ENCODE data around the gene CD74. TPM values are rescaled to one million over a fixed set of nuclear protein-coding genes. Genes with fewer than 3 reads are reported as not detected.

CD74 gene
- total RNA-seq, 4 donors from 2014 or later = 123 to 291 (median 160) TPM

- no peaks in the 10 kb centered on the region for H3K27me3 ChIP-seq
- DNase-seq (no peak), ATAC-seq (no peak)
- H3K4me1 ChIP-seq = no peaks in the 10 kb centered on the region
- intact Hi-C loops (cut with DNase I; ENCODE audit: low total_unique reads) (no loop called here), in situ Hi-C loops (cut with MboI; ENCODE audit: low sequenced_read_pairs in 4 of 4) (no loop called here)
- no peak overlapping the region for H3K4me3 ChIP-seq
- no peaks in the 10 kb centered on the region for H3K9me3 ChIP-seq
- TF ChIP-seq CTCF (IDR thresholded peaks at IDR 0.05 in 4 of 5, conservative IDR thresholded peaks at IDR 0.05 in 1 of 5) (no peak), POLR2A (IDR thresholded peaks at IDR 0.05) (no peak)
- peaks cover 0 to 86% of the 10 kb centered on the region in 2 donors for H3K36me3 ChIP-seq
- H3K27ac ChIP-seq = no peak overlapping the region
Observed at GRCh38 chr5:150396267-150396666, 16.4 kb downstream of the CD74 start.

DNA sequence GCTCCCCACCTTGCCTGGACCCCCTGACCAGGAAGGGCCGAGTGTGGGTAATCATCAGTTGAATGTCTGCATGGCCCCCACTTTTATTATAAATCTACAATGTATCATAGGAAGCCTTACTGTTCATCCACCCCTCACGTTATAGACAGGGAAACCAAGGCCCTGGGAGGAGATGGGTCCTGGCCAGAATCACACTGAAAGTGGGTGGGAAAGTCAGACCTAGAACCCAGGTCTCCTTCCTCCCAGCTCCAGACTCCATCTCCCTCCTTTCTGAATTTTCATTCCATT is 17.1 kb downstream of the CD74 start:
- TF ChIP-seq CTCF (IDR thresholded peaks at IDR 0.05 in 4 of 5, conservative IDR thresholded peaks at IDR 0.05 in 1 of 5) (no peak), POLR2A (IDR thresholded peaks at IDR 0.05) (no peak)

DNA sequence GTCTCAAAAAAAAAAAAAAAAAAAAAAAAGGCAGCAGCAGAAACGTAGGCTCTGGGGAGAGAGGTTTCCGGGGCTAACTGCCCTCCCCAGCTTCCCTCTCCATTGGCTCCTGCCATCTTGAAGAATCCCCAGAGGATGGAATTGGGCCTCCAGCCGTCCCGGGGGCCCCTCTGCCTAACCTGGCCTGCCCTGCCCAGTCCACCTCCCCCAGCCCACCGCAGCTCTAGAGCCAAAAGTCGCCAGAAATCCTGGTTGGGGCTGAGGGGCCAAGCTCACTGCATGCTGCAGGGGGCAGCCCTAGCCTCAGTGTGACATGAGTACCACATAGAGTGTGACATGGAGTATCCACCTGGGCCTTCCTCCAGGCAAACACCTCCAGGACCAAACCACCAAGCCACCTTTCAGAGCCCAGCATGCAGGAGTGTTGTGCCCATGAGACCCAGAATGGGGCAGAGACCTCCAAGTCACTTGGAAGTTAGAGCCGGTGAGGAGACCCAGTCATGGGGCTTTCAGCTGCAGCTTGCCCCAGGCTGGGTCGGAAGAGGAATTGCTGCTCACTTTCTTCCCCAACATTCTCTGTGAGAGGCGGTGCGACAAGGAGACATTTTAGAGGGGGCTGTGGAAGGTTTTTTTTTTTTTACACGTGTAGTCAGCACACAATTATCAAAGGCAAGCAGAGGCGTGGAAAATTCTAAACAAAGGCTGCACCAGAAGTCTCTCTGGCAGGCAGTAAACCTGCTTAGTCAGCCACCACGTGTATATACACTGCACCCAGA is 17.6 kb downstream of the CD74 start:
- ATAC-seq = no peak
- in situ Hi-C loops (cut with MboI; ENCODE audit: low sequenced_read_pairs in 4 of 4) = no loop called here

More for the DNA sequence above, 17.1 kb downstream of the CD74 start:
- Histone ChIP-seq H3K27ac (no peak overlapping the region), H3K36me3 (peaks cover 0 to 92% of the 10 kb centered on the region in 2 donors), H3K4me3 (no peak overlapping the region), H3K4me1 (no peaks in the 10 kb centered on the region), H3K9me3 (no peaks in the 10 kb centered on the region), H3K27me3 (no peaks in the 10 kb centered on the region)
- in situ Hi-C loops (cut with MboI; ENCODE audit: low sequenced_read_pairs in 4 of 4) = no loop called here
- no peak for ATAC-seq
- intact Hi-C loops (cut with DNase I; ENCODE audit: low total_unique reads) = no loop called here
- DNase-seq = no peak

GRCh38 chr5:150394131-150394530 is 18.6 kb downstream of the CD74 start:
- no peaks in the 10 kb centered on the region for H3K27me3 ChIP-seq
- no peak overlapping the region for H3K27ac ChIP-seq
- in situ Hi-C loops (cut with MboI; ENCODE audit: low sequenced_read_pairs in 4 of 4) (no loop called here), intact Hi-C loops (cut with DNase I; ENCODE audit: low total_unique reads) (no loop called here)
- DNase-seq = no peak
- peaks cover 0 to 92% of the 10 kb centered on the region in 2 donors for H3K36me3 ChIP-seq
- TF ChIP-seq CTCF (IDR thresholded peaks at IDR 0.05 in 4 of 5, conservative IDR thresholded peaks at IDR 0.05 in 1 of 5) = no peak
- H3K4me1 ChIP-seq = no peaks in the 10 kb centered on the region
- ATAC-seq = no peak
- no peaks in the 10 kb centered on the region for H3K9me3 ChIP-seq
- H3K4me3 ChIP-seq = no peak overlapping the region

More for the DNA sequence above, 17.6 kb downstream of the CD74 start:
- no peaks in the 10 kb centered on the region for H3K9me3 ChIP-seq
- H3K4me1 ChIP-seq = no peaks in the 10 kb centered on the region
- intact Hi-C loops (cut with DNase I; ENCODE audit: low total_unique reads) = no loop called here
- TF ChIP-seq CTCF (IDR thresholded peaks at IDR 0.05 in 4 of 5, conservative IDR thresholded peaks at IDR 0.05 in 1 of 5) (no peak), POLR2A (IDR thresholded peaks at IDR 0.05) (no peak)
- DNase-seq = no peak
- peaks cover 0 to 92% of the 10 kb centered on the region in 2 donors for H3K36me3 ChIP-seq
- H3K4me3 ChIP-seq = no peak overlapping the region
- H3K27me3 ChIP-seq = no peaks in the 10 kb centered on the region
- H3K27ac ChIP-seq = no peak overlapping the region

All from gastrocnemius medialis (tissue), 4 donors.